Forelimb muscle (tissue), 1 donor: ENCODE measurements around the gene SUPT6H. TPM values are rescaled to one million over a fixed set of nuclear protein-coding genes. Genes with fewer than 3 reads are reported as not detected.

Source experiments
- DNase-seq: peaks from one replicate; pipeline ENCODE4 v3.0.0-alpha.2; 2013; ENCODE audit warnings: low read depth
- polyA plus RNA-seq: library from polyadenylated mRNA; unstranded; fragments of 120-200 nt; gene quantifications from one replicate; pipeline ENCODE4 v1.2.1, GENCODE V29; 2013; ENCODE audit not compliant: insufficient read length

Gene SUPT6H
- polyA plus RNA-seq, 1 donor = 38.9 TPM

- peak; percentile 77 for DNase-seq
Measured at GRCh38 chr17:28750178-28751047, 88.4 kb downstream of the SUPT6H start.

GRCh38 chr17:28751600-28752366 is 89.8 kb downstream of the SUPT6H start:
- DNase-seq = no peak

Other genes starting within 250 kb of the SUPT6H start
- gene SLC13A2, start 188.6 kb upstream of the SUPT6H start, polyA plus RNA-seq = not detected
- not detected for gene FOXN1, start 155.9 kb upstream of the SUPT6H start, polyA plus RNA-seq
- gene UNC119, start 109.6 kb upstream of the SUPT6H start, polyA plus RNA-seq = 10.7 TPM
- 44.4 TPM for gene PIGS, start 90.7 kb upstream of the SUPT6H start, polyA plus RNA-seq
- 1.4 TPM for gene ALDOC, start 85.3 kb upstream of the SUPT6H start, polyA plus RNA-seq
- gene SPAG5, start 63.2 kb upstream of the SUPT6H start, polyA plus RNA-seq = 18.5 TPM
- gene RSKR, start 48.0 kb upstream of the SUPT6H start, polyA plus RNA-seq = 17.3 TPM
- gene BLTP2, start 17.0 kb upstream of the SUPT6H start, polyA plus RNA-seq = 50.6 TPM
- gene SDF2, start 299 bp upstream of the SUPT6H start, polyA plus RNA-seq = 34.8 TPM
- 3.1 TPM for gene PROCA1, start 49.7 kb downstream of the SUPT6H start, polyA plus RNA-seq
- 61.9 TPM for gene RAB34, start 55.7 kb downstream of the SUPT6H start, polyA plus RNA-seq
- gene RPL23A, start 57.8 kb downstream of the SUPT6H start, polyA plus RNA-seq = 1,425 TPM
- gene TLCD1, start 64.0 kb downstream of the SUPT6H start, polyA plus RNA-seq = 4.2 TPM
- gene NEK8, start 66.6 kb downstream of the SUPT6H start, polyA plus RNA-seq = 3.3 TPM
- 53.6 TPM for gene TRAF4, start 81.8 kb downstream of the SUPT6H start, polyA plus RNA-seq
- gene FAM222B, start 180.6 kb downstream of the SUPT6H start, polyA plus RNA-seq = 13.2 TPM
- gene ERAL1, start 192.8 kb downstream of the SUPT6H start, polyA plus RNA-seq = 42.0 TPM
- 72.4 TPM for gene FLOT2, start 235.5 kb downstream of the SUPT6H start, polyA plus RNA-seq
- 2.8 TPM for gene DHRS13, start 240.9 kb downstream of the SUPT6H start, polyA plus RNA-seq